GM12878 (cell line): ENCODE data around the gene IGF1R. TPM values are rescaled to one million over a fixed set of nuclear protein-coding genes. Genes with fewer than 3 reads are reported as not detected.

ENCODE experiments used
- ATAC-seq: fragments of 200-7000 bp; cut with Tn5 transposase; 3 replicates; pipeline ENCODE4 v1.9.1; 2020; ENCODE audit warnings: mild to moderate bottlenecking, moderate library complexity
- BruUV-seq: library from RNA; stranded (reverse); fragments of 400-500 nt; replicated peaks from 2 replicates; lab custom pipeline; 2021; lab: Mats Ljungman, UMichigan
- CTCF ChIA-PET: fragments of 300-600 bp; sonication (Branson Sonifier 250); formaldehyde crosslinking; extraction: SDS; loops from one replicate; lab custom pipeline; 2021; ENCODE audit warnings: inconsistent platforms; lab: Yijun Ruan, JAX
- POLR2A ChIA-PET: fragments of 350-600 bp; formaldehyde crosslinking; extraction: SDS; loops from one replicate; lab custom pipeline; 2021; ENCODE audit warnings: inconsistent platforms; lab: Charles Lee
- RAD21 ChIA-PET: fragments of 300-600 bp; sonication (Branson Sonifier 250); formaldehyde crosslinking; loops from one replicate; lab custom pipeline; 2023; ENCODE audit warnings: antibody characterized with exemption; ENCODE audit not compliant: unreplicated experiment; lab: Charles Lee
- SMC1A ChIA-PET: fragments of 300-600 bp; sonication (Branson Sonifier 250); formaldehyde crosslinking; loops from one replicate; lab custom pipeline; 2023; ENCODE audit not compliant: unreplicated experiment, uncharacterized antibody; lab: Charles Lee
- DNase-seq: peaks from one replicate; pipeline ENCODE4 v3.0.0-alpha.2; 2011; ENCODE audit warnings: low read depth, low spot score
- FAIRE-seq: peaks from 3 replicates; lab custom pipeline; 2011; peaks lifted over from hg19 to GRCh38; lab: Jason Lieb, UNC
- H2AFZ ChIP-seq: 2 replicates; pipeline ENCODE4 v1.6.0; 2011; ENCODE audit warnings: low read depth, low read length, control low read depth; ENCODE audit not compliant: control insufficient read depth
- H3K27ac ChIP-seq: 2 replicates; pipeline ENCODE4 v1.5.1; 2011; ENCODE audit warnings: control low read depth; ENCODE audit not compliant: control insufficient read depth, insufficient read depth
- H3K27me3 ChIP-seq, 2 experiments: replicated peaks in 1 of 2; 2 replicates each; pipeline versions ENCODE4 v1.6.0 to v1.6.1; 2011; ENCODE audit warnings: low read length in 1 of 2; ENCODE audit not compliant: control insufficient read depth in 2 of 2, insufficient read depth in 2 of 2
- H3K36me3 ChIP-seq, 2 experiments: 2 replicates each; pipeline ENCODE4 v1.5.1; 2011; ENCODE audit warnings: low read length in 1 of 2; ENCODE audit not compliant: control insufficient read depth in 2 of 2, insufficient read depth in 2 of 2
- H3K4me1 ChIP-seq: 2 replicates; pipeline ENCODE4 v1.6.1; 2011; ENCODE audit warnings: mild to moderate bottlenecking, low read length, moderate library complexity, mixed read lengths; ENCODE audit not compliant: control insufficient read depth, insufficient read depth
- H3K4me2 ChIP-seq: 2 replicates; pipeline ENCODE4 v1.6.0; 2011; ENCODE audit warnings: control low read depth; ENCODE audit not compliant: control insufficient read depth, insufficient read depth
- H3K4me3 ChIP-seq: fragments of 200-600 bp; sonication (generic); 2 replicates; pipeline ENCODE4 v1.5.1; 2016
- H3K79me2 ChIP-seq: 2 replicates; pipeline ENCODE4 v1.6.0; 2011; ENCODE audit warnings: low read length; ENCODE audit not compliant: control insufficient read depth, insufficient read depth
- H3K9ac ChIP-seq: 2 replicates; pipeline ENCODE4 v1.8.0; 2011; ENCODE audit warnings: low read length, control low read depth, mixed read lengths; ENCODE audit not compliant: control insufficient read depth, insufficient read depth
- H3K9me3 ChIP-seq: replicated peaks from 3 replicates; pipeline ENCODE4 v1.5.1; 2011; ENCODE audit warnings: mild to moderate bottlenecking, low read length; ENCODE audit not compliant: control insufficient read depth, insufficient read depth
- H4K20me1 ChIP-seq: 2 replicates; pipeline ENCODE4 v1.6.0; 2011; ENCODE audit not compliant: control insufficient read depth, insufficient read depth
- KLF5 ChIP-seq: fragments of 450-650 bp; IDR thresholded peaks from 2 replicates; pipeline ENCODE4 v1.6.1; 2014; ENCODE audit warnings: mild to moderate bottlenecking; ENCODE audit not compliant: partially characterized antibody
- NFYA ChIP-seq: IDR thresholded peaks from 2 replicates; pipeline ENCODE4 v1.6.1; 2011; ENCODE audit warnings: low read depth, mild to moderate bottlenecking, low read length, improper control_type of control experiment, borderline replicate concordance
- WGBS: methylation state at CpG from one replicate; pipeline ENCODE4 v1.1.6; 2016; ENCODE audit warnings: low lambda C conversion rate; ENCODE audit not compliant: insufficient replicate concordance, insufficient coverage; ENCODE audit errors: missing lambda C conversion rate; 5-methylcytosine and 5-hydroxymethylcytosine counted together
- in situ Hi-C: fragments of 300-500 bp; cut with MboI; formaldehyde crosslinking; loops from 9 replicates; pipeline ENCODE4 v1.14.3; 2018; ENCODE audit warnings: mixed read lengths
- intact Hi-C: fragments of 100-400 bp; cut with micrococcal nuclease; formaldehyde crosslinking; loops from one replicate; pipeline ENCODE4 v1.14.2; 2022; ENCODE audit not compliant: unreplicated experiment
- polyA plus RNA-seq, 11 experiments: library from polyadenylated mRNA; depleted of rRNA in 4 of 11; unstranded in 6 of 11; stranded (reverse) in 5 of 11; fragments of >200 nt; fragmentation: Nextera tagmentation in 4 of 11; fragmentation: Illumina TruSeq in 1 of 11; extraction: Ambion mirVana in 4 of 11; extraction: Trizol in 1 of 11; gene quantifications; 1 replicate in 1 of 11; 2 replicates in 10 of 11; pipeline versions ENCODE4 v1.2.1 to v1.2.3, GENCODE V29; 2011 to 2016; ENCODE audit warnings: inconsistent platforms in 2 of 11, missing spikeins in 2 of 11, low read depth in 1 of 11
- total RNA-seq, 4 experiments: library from RNA; depleted of rRNA in 3 of 4; stranded (reverse); fragments of >200 nt in 3 of 4; fragmentation: Illumina TruSeq in 1 of 4; extraction: Trizol in 1 of 4; gene quantifications; 2 replicates each; pipeline versions ENCODE4 v1.2.1 to v1.2.3, GENCODE V29; 2013 to 2021
- TF ChIP-seq, protein P1 (sequence below): IDR thresholded peaks from 2 replicates; pipeline ENCODE4 v1.6.1; 2011; ENCODE audit warnings: mild to moderate bottlenecking, low read depth, low read length, moderate library complexity; ENCODE audit not compliant: insufficient replicate concordance

IGF1R gene
- total and polyA plus RNA-seq, 10 of the 15 experiments (the other 5 are each of a cell fraction or from before 2014, with no cell fraction given) = 0.03 to 2.7 (median 0.66) TPM

DNA sequence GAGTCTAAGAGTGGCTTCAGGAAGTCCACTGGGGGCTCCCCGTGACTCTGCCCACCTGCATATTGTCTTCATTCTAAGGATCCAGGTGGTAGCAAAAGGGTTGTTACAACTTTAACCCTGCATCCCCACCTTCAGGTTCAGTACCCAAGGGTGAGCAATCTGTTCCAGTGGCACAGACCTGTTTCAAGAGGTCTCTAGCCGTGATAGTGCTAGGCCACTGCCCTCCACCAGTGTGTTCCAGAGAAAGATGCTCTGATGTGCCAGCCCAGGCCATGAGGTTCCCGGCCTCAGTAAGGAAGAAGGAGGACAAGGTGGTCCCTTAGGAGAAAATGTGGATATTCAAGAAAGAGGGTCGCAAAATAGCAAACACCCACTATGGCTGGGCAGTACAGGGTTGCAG is 87.0 kb downstream of the IGF1R start:
- intact Hi-C loops = no loop called here
- no peak for DNase-seq
- ChIA-PET SMC1A (no interaction called here), RAD21 (no interaction called here), CTCF (no interaction called here)
- 29% methylated on average over 4 of the region's 4 CpGs for WGBS
- in situ Hi-C loops = no loop called here
- Histone ChIP-seq H2AFZ (no peak overlapping the region), H3K36me3 (no peaks in the 10 kb centered on the region), H3K4me1 (no peaks in the 10 kb centered on the region), H3K4me3 (no peak overlapping the region)
- FAIRE-seq = no peak
- ATAC-seq = no peak
- TF ChIP-seq KLF5 (no peak), NFYA (no peak)
- TF ChIP-seq, all 136 proteins: peak for 0
- no TSS peak for BruUV-seq
- POLR2A ChIA-PET = no interaction called here
- no peaks in the 10 kb centered on the region for H3K9me3 ChIP-seq
- H3K27ac ChIP-seq = no peak overlapping the region
- H3K9ac ChIP-seq = no peak overlapping the region
- no peaks in the 10 kb centered on the region for H3K27me3 ChIP-seq
- no peaks in the 10 kb centered on the region for H4K20me1 ChIP-seq
- H3K4me2 ChIP-seq = no peak overlapping the region
- no peaks in the 10 kb centered on the region for H3K79me2 ChIP-seq

DNA sequence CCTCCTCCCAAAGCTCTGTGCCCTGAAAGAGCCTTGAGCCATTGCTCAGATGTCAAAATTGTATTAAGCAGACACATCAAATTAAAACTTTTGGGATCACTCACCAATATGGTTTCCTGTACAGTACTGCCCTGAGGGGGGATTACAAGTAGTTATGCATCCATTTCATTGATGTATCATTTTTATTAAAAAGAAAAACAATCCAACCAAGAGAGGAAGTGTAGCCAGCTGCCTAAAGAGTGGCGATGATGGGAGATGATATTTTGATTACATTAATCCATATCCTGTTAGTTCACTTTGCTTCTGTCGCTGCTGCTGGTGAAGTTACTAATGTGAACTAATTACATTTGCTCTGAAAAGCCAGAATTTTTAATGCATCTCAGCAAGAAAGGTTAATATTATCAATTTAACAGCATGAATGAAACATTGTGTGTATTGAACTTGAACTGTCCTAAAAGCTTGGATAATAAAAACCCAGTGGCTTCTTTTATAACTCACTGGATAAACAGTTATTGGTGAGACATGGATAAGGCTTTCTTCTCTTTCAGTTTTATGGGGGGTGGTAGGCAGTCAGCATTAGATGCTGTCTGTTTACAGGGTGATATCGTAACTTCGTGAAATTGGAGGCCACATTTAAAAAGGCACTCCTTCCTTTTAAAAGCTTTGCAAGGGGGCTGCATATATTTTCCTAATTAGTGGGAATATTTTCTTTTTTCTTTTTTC is 87.7 kb downstream of the IGF1R start:
- intact Hi-C loops = no loop called here
- no peak overlapping the region for H2AFZ ChIP-seq
- no peaks in the 10 kb centered on the region for H3K27me3 ChIP-seq
- DNase-seq (no peak), FAIRE-seq (no peak), ATAC-seq (no peak)
- H3K27ac ChIP-seq = no peak overlapping the region
- no peaks in the 10 kb centered on the region for H3K36me3 ChIP-seq
- no peaks in the 10 kb centered on the region for H3K4me1 ChIP-seq
- H4K20me1 ChIP-seq = no peaks in the 10 kb centered on the region
- ChIA-PET SMC1A (no interaction called here), POLR2A (no interaction called here), RAD21 (no interaction called here), CTCF (no interaction called here)
- no peaks in the 10 kb centered on the region for H3K79me2 ChIP-seq
- in situ Hi-C loops = no loop called here
- 47% methylated on average over 4 of the region's 4 CpGs for WGBS
- H3K9me3 ChIP-seq = no peaks in the 10 kb centered on the region
- BruUV-seq = no TSS peak
- no peak overlapping the region for H3K4me2 ChIP-seq
- no peak overlapping the region for H3K9ac ChIP-seq
- TF ChIP-seq, protein P1, sequence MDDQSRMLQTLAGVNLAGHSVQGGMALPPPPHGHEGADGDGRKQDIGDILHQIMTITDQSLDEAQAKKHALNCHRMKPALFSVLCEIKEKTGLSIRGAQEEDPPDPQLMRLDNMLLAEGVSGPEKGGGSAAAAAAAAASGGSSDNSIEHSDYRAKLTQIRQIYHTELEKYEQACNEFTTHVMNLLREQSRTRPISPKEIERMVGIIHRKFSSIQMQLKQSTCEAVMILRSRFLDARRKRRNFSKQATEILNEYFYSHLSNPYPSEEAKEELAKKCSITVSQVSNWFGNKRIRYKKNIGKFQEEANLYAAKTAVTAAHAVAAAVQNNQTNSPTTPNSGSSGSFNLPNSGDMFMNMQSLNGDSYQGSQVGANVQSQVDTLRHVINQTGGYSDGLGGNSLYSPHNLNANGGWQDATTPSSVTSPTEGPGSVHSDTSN = no peak
- H3K4me3 ChIP-seq = no peak overlapping the region
